NCI-H1694 (cell line): ENCODE results near the gene C16orf95.
"Not testable (repeated sequence)": the region's sequence is repeated elsewhere in the genome, so short reads cannot be mapped to it uniquely, and the experiment has no call there.

Experiments
- DNase-seq: peaks from one replicate; lab custom pipeline; 2025; lab: John Stamatoyannopoulos, UW

Gene C16orf95

DNA sequence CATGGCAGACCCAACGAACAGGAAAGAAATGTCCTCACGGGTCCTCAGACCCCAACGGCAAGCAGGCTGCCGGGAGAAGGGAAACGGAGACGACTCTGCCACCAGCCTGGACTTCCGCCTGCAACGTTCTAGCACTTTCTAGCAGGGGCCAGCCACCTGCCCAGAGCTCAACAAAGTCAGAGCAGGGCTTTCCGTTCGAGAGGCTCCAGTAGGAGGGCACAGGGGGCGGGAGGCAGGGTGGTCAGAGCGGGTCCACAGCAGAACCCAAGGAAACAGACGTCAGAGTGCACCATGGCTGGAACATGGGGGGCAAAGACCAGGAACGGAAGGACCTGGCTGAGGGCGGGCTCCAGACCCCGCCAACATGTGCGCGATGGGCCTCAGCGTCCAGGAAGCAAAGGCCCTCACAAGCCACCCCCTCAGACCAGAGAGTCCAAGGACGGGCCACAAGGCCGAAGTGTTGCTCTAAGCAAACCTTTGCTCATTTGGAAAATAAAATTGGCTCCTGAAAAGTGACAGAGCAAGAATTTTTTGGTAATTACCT is 29.4 kb upstream of the C16orf95 start:
- no peak for DNase-seq

GRCh38 chr16:87345726-87346424 is 28.7 kb upstream of the C16orf95 start:
- no peak for DNase-seq

DNA sequence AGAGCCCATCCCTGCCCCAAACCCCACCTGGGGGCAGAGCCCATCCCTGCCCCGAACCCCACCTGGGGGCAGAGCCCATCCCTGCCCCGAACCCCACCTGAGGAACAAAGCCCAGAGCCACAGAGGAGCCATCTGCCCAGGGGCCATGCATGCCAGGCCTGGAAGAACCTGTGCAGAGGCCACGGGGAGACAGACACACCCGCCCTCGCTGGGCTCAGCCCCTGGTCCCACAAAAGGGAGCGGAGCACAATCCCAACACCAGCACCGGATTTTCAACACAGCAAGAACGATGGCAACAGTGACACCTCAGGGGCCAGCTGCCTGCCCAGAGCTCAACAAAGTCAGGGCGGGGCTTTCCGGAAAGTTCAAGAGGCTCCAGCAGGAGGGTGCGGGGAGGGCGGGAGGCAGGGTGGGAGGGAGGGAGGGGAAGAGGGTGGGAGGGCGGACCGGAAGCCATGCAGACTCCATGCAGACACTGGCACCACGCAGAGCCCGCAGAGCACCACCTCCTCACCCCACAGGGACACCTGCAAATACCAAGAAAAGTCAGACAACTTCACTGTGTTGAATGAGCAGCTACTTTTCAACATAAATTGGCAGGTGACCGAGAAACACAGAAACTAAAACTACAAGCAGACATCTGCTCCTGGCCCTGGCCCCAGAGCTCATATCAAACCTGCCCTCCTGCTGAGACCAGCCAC is 27.9 kb upstream of the C16orf95 start:
- DNase-seq = no peak

DNA sequence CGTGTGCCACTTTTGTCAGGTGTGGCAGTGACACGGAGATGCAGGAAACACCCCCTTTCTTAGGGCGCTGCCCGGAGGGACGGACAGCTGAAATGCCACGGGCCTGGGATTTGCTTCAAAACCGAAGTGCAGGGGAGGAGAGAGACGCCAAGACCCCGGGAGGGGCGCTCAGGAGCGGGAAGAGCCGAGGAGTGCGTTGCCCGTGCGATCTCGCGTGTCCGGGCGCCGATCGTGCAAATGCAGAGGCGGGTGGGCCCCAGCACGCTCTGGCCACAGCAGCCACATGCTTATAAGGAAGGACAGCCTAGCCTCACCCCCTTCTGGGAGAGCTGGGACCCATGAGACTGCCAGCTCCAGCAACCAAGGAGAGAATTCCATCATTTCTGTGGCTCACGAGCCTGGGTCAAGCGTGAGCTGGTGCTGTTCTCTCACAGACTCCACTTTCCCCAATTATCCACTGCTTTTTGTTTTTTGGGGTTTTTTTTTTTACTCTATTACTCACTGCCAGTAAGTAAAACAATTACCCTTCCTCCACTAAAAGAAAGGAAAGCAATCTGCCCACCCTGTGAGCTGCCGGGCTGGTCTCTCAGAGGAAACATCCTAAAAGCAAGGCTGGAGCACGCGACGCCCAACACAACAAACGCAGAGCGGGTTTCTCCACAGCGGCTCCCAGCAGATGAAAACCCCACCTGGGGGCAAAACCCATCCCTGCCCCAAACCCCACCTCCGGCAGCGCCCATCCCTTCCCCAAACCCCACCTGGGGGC is 27.2 kb upstream of the C16orf95 start:
- no peak for DNase-seq

DNA sequence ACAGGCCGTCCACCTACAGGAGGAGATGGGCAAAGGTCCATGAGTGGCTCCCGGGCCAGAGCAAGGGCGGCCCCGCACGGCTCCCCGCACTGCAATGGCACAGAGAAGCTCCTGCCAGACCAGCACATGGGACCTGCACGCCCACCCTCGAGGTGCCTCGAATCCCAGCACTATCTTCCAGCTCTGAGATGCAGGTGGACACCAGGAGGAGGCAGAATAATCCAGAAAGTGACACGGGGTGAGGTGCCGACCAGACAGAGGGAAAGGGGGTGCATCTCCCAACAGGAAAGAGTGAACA is 26.5 kb upstream of the C16orf95 start:
- DNase-seq = no peak

GRCh38 chr16:87342978-87343752 is 26.0 kb upstream of the C16orf95 start:
- no peak for DNase-seq

DNA sequence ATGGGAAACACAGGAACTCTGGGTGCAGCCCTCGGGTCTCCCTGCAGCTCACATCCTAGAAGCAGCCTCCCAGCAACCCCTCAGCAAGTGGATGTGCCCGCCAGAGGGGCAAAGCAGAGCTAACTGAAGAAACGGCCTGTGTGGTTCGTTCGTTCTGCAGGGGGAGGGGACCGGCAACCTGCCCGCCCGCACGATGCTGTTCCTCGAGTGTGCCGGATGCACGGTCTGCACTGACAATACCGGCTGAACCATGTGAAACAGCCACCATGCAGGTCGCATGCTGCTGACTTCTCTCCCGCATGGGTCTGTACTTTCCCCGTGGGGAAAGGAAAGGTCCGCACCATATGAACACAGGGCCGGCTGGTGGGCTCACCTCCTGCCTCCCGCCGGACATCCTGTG is 25.3 kb upstream of the C16orf95 start:
- DNase-seq = no peak

GRCh38 chr16:87340198-87340597 is 23.0 kb upstream of the C16orf95 start:
- DNase-seq = no peak

DNA sequence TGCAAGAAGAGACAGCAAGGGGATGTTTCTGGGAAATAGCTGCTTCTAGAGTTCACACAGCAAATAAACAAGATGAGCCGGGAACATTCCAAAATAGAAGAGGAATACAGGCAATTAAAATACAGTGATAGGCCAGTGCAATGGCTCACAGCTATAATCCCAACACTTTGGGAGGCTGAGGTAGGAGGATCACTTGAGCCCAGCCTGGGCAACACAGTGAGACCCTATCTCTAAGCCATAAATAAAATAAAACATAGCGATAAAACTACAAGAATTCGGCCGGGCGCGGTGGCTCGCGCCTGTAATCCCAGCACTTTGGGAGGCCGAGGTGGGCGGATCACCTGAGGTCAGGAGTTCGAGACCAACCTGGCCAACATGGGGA is 22.5 kb upstream of the C16orf95 start:
- DNase-seq = not testable (repeated sequence)

DNA sequence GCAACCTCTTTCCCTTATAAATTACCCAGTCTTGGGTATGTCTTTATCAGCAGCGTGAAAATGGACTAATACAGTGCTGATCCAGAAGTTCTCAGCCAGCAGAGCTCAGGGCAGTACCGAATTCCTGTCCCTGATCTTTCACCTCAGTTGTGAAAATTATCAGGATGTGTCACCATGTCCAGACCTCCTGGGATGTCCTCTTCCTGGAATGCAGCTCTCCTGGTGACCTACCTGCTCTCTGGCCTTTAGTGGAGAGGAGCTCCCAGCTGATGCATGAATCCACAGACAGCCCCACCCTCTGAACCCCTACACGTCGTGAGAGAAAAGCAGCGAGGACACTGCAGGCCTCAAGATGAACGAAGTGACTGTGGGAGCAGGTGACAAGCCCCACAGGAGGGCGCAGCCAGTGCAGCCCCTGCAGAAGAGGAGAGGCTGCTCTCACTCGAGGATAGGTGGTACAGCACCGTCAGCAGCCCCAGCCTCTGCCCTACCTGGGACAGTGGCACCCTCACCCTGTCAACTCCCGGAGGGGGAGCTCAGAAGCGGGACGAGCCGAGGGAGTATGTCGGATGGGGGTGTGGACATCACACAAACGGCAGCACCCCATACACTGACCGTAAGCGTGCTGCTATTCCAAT is 22.0 kb upstream of the C16orf95 start:
- no peak for DNase-seq

- no peak for DNase-seq
Measured at GRCh38 chr16:87338155-87338765, 21.1 kb upstream of the C16orf95 start.

- DNase-seq = no peak
Measured at GRCh38 chr16:87337262-87337771, 20.1 kb upstream of the C16orf95 start.

- DNase-seq = no peak
Measured at GRCh38 chr16:87336434-87337240, 19.4 kb upstream of the C16orf95 start.

- DNase-seq = no peak
Measured at GRCh38 chr16:87335625-87336433, 18.6 kb upstream of the C16orf95 start.

DNA sequence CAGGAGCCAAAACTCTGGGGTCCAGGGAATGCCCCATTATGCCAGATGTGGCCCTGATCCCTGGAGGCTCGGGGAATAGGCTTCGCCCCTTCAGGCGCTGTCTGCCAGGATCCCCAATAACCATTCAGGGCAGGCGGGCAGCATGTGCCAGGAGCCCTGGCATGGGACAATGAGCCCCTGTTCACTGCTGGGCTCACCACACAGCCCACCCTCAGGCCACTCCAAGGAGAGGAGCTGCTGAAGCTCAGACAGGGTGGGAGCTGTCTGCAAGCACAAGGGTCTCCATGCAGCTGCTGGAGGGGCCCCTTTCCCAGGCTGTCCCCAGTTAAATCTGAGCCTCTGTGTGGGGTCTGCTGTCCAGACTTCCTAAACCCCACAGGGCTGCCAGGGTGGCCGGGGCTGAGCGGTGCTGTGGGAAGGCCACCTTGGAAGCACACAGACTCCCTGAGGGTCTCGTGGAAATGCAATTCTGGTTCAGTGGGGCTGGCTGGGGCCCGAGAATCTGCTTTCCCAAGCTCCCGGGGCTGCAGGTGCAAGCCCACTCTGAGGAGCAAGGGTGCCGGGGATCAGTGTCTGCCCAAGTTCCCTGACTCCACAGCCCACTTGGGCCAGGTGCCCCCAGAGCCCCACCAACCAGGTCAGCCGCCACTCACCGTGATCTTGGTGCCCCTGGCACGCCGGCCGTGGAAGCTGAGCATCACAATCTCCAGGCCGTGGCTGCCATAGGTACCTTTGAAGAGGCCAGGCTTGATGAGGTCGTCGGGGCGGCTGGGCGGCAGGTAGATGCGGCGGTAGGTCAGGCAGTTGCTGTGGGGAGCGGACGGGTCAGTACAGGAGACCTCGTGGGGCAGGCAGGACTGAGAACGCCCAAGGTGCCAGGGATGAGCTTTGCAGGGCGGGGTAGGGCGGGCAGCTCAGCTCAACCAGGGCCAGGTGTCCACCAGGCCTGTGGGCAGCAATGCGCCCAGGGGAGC is 17.7 kb upstream of the C16orf95 start:
- DNase-seq = no peak

DNA sequence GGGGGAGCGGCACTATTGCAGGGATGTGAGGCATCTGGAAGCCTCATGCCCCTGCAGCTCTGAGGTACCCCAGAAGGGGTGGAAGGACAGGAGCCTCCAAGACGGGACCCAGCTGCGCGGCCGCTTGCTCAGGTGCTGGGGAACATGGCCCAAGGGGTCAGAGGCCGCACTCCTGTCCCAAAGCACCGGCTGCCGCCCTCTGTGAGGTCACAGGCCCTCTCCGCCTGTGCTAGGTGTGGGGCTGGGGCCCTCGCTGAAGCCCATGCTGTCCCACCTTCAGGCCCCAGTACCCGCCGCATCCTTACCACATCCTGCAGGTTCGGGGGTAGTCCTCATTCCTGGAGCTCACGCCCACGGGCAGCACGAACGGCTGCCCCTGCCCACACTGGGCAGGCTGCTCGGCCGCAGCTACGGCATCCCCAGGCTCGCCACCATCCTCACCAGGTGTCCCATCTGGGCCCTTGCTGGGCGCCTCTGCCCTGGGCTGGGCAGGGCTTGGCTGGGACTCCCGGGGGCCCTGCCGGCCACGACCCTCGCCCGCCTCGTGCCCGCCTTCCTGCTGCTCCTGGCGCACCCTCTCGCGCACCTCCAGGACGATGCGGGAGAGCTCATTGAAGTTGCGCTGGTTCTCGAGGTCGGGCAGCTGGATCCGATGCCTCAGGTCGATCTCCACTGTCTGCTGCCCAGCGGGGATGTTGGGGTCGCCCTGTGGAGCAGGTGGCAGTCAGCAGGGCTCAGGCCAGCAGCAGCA is 16.6 kb upstream of the C16orf95 start:
- DNase-seq = no peak

GRCh38 chr16:87333101-87333500 is 15.9 kb upstream of the C16orf95 start:
- DNase-seq = no peak
